ENCODE measurements around the gene SLC13A5.

DNA sequence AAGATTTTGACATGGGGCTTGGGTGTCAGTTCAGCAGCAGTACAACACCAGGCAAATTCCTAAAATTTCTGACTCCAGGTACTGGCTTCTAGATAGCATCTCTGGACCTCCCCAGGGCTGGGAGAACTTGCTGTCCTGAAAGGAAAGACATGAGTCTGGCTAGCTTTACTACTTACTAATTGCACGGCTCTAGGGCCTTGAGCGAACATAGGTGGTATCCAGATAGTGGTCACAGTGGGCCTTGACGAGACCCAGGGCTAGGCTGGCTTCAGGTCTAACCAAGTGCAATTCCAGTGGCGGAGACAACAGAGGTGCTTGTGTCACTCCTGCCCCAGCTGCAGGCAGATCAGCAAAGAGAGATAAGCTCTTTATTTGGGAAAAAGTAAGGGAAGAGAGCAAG is 16.4 kb upstream of the SLC13A5 start:
- TF ChIP-seq, protein P1, sequence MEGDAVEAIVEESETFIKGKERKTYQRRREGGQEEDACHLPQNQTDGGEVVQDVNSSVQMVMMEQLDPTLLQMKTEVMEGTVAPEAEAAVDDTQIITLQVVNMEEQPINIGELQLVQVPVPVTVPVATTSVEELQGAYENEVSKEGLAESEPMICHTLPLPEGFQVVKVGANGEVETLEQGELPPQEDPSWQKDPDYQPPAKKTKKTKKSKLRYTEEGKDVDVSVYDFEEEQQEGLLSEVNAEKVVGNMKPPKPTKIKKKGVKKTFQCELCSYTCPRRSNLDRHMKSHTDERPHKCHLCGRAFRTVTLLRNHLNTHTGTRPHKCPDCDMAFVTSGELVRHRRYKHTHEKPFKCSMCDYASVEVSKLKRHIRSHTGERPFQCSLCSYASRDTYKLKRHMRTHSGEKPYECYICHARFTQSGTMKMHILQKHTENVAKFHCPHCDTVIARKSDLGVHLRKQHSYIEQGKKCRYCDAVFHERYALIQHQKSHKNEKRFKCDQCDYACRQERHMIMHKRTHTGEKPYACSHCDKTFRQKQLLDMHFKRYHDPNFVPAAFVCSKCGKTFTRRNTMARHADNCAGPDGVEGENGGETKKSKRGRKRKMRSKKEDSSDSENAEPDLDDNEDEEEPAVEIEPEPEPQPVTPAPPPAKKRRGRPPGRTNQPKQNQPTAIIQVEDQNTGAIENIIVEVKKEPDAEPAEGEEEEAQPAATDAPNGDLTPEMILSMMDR (IDR thresholded peaks at IDR 0.05): no peak
- TF ChIP-seq POLR2A (IDR thresholded peaks at IDR 0.05): no peak
